GM23338 (cell line): ENCODE measurements around the gene B4GALNT1.

Experiments
- CREB1 ChIP-seq: fragments of 250-450 bp; sonication (Bioruptor Pico); IDR thresholded peaks from 2 replicates; pipeline ENCODE4 v1.5.0; 2020; ENCODE audit warnings: low read depth, mild to moderate bottlenecking, moderate library complexity
- CTCF ChIP-seq, 2 experiments: fragments of 200-600 bp in 1 of 2; sonication (generic) in 1 of 2; conservative IDR thresholded peaks; 2 replicates each; pipeline versions ENCODE4 v1.5.1 to v1.6.1; 2016 to 2017; ENCODE audit warnings: antibody characterized with exemption in 2 of 2, low read depth in 2 of 2, mild to moderate bottlenecking in 2 of 2, moderate library complexity in 1 of 2
- ETS1 ChIP-seq: IDR thresholded peaks from 2 replicates; pipeline ENCODE4 v1.6.1; 2016; ENCODE audit warnings: antibody characterized with exemption
- EZH2 ChIP-seq: fragments of 200-600 bp; sonication (generic); IDR thresholded peaks from one replicate; pipeline ENCODE4 v1.8.0; 2017; ENCODE audit warnings: antibody characterized with exemption, mild to moderate bottlenecking, low read depth; ENCODE audit not compliant: unreplicated experiment
- NANOG ChIP-seq: IDR thresholded peaks from 2 replicates; pipeline ENCODE4 v1.6.1; 2016; ENCODE audit warnings: antibody characterized with exemption, borderline replicate concordance
- POLR2AphosphoS5 ChIP-seq: IDR thresholded peaks from 2 replicates; pipeline ENCODE4 v1.6.1; 2016; ENCODE audit warnings: antibody characterized with exemption, low read depth
- REST ChIP-seq: IDR thresholded peaks from one replicate; pipeline ENCODE4 v1.6.1; 2018; ENCODE audit warnings: antibody characterized with exemption; ENCODE audit not compliant: unreplicated experiment
- STAT1 ChIP-seq: IDR thresholded peaks from one replicate; pipeline ENCODE4 v1.6.1; 2016; ENCODE audit warnings: antibody characterized with exemption; ENCODE audit not compliant: unreplicated experiment
- ZNF114 ChIP-seq: fragments of 250-450 bp; sonication (Bioruptor Pico); IDR thresholded peaks from 2 replicates; pipeline ENCODE4 v1.5.0; 2020; ENCODE audit warnings: mild to moderate bottlenecking, moderate library complexity

GRCh38 chr12:57611108-57611826 is 21.7 kb downstream of the B4GALNT1 start, which contains the start of gene ARHGEF25:
- TF ChIP-seq ETS1, result no peak
- peak; percentile 52 for TF ChIP-seq POLR2AphosphoS5
- no peak for TF ChIP-seq CTCF (conservative IDR thresholded peaks at IDR 0.05; ENCODE audit: low read depth in 2 of 2)
- no peak for TF ChIP-seq ZNF114 (CRISPR knock-in tag)
- TF ChIP-seq EZH2, result peak; percentile 56
- TF ChIP-seq REST, result no peak
- TF ChIP-seq CREB1, result no peak
- TF ChIP-seq NANOG, result no peak
- TF ChIP-seq STAT1, result no peak
